ENCODE measurements around the gene RPL29. TPM values are rescaled to one million over a fixed set of nuclear protein-coding genes. Genes with fewer than 3 reads are reported as not detected.

RPL29 gene
- total and polyA plus RNA-seq, 2 donors (not counting 3 experiments of a cell fraction or from before 2014, with no cell fraction given), result 1,236 to 2,177 TPM

DNA sequence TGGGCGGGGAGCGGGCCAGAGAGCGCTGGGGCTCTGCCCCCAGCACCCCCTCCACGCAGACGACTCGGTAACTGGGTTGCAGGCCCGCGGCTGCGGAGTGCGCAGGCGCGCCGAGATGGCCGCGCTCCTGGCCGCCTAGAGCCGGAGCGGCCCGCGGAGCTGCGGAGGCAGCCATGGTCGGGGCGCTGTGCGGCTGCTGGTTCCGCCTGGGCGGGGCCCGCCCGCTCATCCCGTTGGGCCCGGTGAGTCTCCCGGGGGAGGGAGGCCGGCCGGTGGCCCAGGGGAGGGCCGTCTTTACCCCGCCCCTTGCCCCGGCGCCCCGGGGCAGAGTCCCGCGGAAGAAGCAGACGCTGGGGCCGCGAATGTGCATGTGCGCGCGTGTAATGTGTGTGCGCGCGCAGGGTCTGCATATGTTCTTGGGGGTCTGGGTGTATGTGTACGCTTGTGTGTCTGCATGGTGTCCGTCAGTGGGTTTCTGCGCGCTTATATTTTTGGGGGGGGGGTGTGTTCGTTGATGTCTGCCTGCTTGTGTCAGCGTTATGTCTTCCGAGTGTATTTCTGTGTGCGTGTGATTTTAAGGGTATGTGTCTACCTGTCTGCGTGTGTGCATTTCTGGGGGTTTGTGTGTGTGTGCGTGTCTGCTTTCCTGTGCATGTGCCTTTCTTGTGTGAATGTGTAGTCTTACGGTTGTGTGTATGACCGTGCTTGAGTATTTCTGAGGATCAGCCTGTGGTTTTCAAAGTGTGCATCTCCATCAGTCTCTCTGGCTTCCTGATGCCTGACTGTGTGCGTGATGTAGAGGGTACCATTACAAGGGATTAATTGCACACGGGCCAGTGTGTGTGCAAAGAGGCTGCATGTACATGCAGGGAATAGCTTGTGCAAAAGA lies 20.5 kb downstream of the RPL29 start, which contains the start of gene ABHD14A:
Gene ABHD14A (plus strand): TSS at position 102 of the 889 bp plus-strand sequence. CDS start 72 bp downstream, at position 174.
- peak; percentile 63 for DNase-seq (ENCODE audit: low read depth, low spot score)
- H3K4me1 ChIP-seq (ENCODE audit: control insufficient read depth, extremely low read depth, insufficient read depth, low read length), result peaks cover 22% of the 10 kb centered on the region
- dilution Hi-C loops (cut with MboI; ENCODE audit: extremely low pct_ligation_motif_present, low sequenced_read_pairs), result no loop called here

More for the DNA sequence above, 20.5 kb downstream of the RPL29 start, which contains the start of gene ABHD14A:
- POLR2A ChIA-PET, result no interaction called here
- peak; percentile 49 for FAIRE-seq
- Histone ChIP-seq H3K79me2 (ENCODE audit: control insufficient read depth, insufficient read depth, low read length) (no peaks in the 10 kb centered on the region), H3K36me3 (ENCODE audit: control insufficient read depth in 2 of 2, extremely low read depth in 1 of 2, insufficient read depth in 2 of 2, low read length in 2 of 2) (no peaks in the 10 kb centered on the region), H4K20me1 (replicated peaks; ENCODE audit: control insufficient read depth, extremely low read depth, insufficient read depth, low read length) (no peaks in the 10 kb centered on the region), H3K9me1 (replicated peaks; ENCODE audit: control insufficient read depth, extremely low read depth, insufficient read depth, low read length) (no peaks in the 10 kb centered on the region), H3K9me3 (replicated peaks; ENCODE audit: control insufficient read depth, insufficient read depth, low read length) (no peaks in the 10 kb centered on the region), H3K27ac (ENCODE audit: insufficient read depth, low read depth, low read length) (peak within 1 kb of the TSS; percentile 55), H3K4me2 (ENCODE audit: insufficient read depth, low read length) (peak within 1 kb of the TSS; percentile 67), H3K27me3 (ENCODE audit: control insufficient read depth in 2 of 2, insufficient read depth in 2 of 2, low read length in 2 of 2) (no peaks in the 10 kb centered on the region), H3K9ac (replicated peaks; ENCODE audit: extremely low read depth, insufficient read depth, low read length) (peak within 1 kb of the TSS; percentile 56), H2AFZ (ENCODE audit: low read depth, low read length) (peak within 1 kb of the TSS; percentile 79), H3K4me3 (replicated peaks in 1 of 3; ENCODE audit: insufficient read depth in 1 of 3, low read depth in 1 of 3, low read length in 3 of 3) (peak within 1 kb of the TSS; percentile 12 to 68 (median 63))
- intact Hi-C loops (cut with micrococcal nuclease), result loop anchor here (1.0 kb wide), 3 partner anchors 8 to 33 kb away; partner anchors contain the start of genes ACY1 and PARP3
- no peak for TF ChIP-seq EZH2 (IDR thresholded peaks at IDR 0.05; ENCODE audit: borderline replicate concordance, low read depth, low read length, severe bottlenecking)
- TF ChIP-seq GATA2 (IDR thresholded peaks at IDR 0.05; ENCODE audit: insufficient read depth, insufficient read length, low read depth, low read length), result no peak
- TF ChIP-seq, protein P1, sequence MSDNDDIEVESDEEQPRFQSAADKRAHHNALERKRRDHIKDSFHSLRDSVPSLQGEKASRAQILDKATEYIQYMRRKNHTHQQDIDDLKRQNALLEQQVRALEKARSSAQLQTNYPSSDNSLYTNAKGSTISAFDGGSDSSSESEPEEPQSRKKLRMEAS (IDR thresholded peaks at IDR 0.05; ENCODE audit: insufficient read depth, insufficient read length), result no peak
- TF ChIP-seq FOS (IDR thresholded peaks at IDR 0.05; ENCODE audit: borderline replicate concordance, insufficient read depth, low read length), result no peak
- TF ChIP-seq MYC (IDR thresholded peaks at IDR 0.05; ENCODE audit: low read depth, low read length), result no peak
- TF ChIP-seq, protein P2, sequence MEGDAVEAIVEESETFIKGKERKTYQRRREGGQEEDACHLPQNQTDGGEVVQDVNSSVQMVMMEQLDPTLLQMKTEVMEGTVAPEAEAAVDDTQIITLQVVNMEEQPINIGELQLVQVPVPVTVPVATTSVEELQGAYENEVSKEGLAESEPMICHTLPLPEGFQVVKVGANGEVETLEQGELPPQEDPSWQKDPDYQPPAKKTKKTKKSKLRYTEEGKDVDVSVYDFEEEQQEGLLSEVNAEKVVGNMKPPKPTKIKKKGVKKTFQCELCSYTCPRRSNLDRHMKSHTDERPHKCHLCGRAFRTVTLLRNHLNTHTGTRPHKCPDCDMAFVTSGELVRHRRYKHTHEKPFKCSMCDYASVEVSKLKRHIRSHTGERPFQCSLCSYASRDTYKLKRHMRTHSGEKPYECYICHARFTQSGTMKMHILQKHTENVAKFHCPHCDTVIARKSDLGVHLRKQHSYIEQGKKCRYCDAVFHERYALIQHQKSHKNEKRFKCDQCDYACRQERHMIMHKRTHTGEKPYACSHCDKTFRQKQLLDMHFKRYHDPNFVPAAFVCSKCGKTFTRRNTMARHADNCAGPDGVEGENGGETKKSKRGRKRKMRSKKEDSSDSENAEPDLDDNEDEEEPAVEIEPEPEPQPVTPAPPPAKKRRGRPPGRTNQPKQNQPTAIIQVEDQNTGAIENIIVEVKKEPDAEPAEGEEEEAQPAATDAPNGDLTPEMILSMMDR (IDR thresholded peaks at IDR 0.05; ENCODE audit: extremely low read depth in 1 of 2, insufficient read depth in 1 of 2, low read depth in 1 of 2, low read length in 2 of 2), result no peak
- TF ChIP-seq POLR2A (IDR thresholded peaks at IDR 0.05; ENCODE audit: low read depth, low read length), result peak; percentile 87
- no peak for TF ChIP-seq JUN (IDR thresholded peaks at IDR 0.05; ENCODE audit: borderline replicate concordance, insufficient read depth, insufficient read length, low read depth)
- TF ChIP-seq POLR2AphosphoS5 (IDR thresholded peaks at IDR 0.05; ENCODE audit: insufficient read depth, low read depth, low read length), result peak; percentile 88
- CTCF ChIA-PET, result interaction anchor here (0.7 to 3.3 kb wide), 8 partner anchors 7 to 78 kb away, joined by 3 to 46 read pairs (median 3); partner anchors contain the start of genes ACY1, PARP3, RPL29 and RRP9
- BruUV-seq (replicated peaks), result no TSS peak

Data from endothelial cell of umbilical vein (primary cell).